HG03039 (cell line): Measurements from ENCODE around the gene PDP2.
"Not testable (repeated sequence)": the region's sequence is repeated elsewhere in the genome, so short reads cannot be mapped to it uniquely, and the experiment has no call there.

ENCODE experiments used
- ATAC-seq: cut with Tn5 transposase; IDR thresholded peaks from one replicate; pipeline ENCODE4 v1.9.1; 2021; ENCODE audit warnings: mild to moderate bottlenecking, moderate library complexity; ENCODE audit not compliant: unreplicated experiment

PDP2 gene

GRCh38 chr16:66881964-66882508 is 1.7 kb downstream of the PDP2 start:
- no peak for ATAC-seq

GRCh38 chr16:66882702-66883101 is 2.4 kb downstream of the PDP2 start:
- no peak for ATAC-seq

- ATAC-seq = no peak
Observed at GRCh38 chr16:66885491-66885890, 5.2 kb downstream of the PDP2 start.

- no peak for ATAC-seq
Observed at GRCh38 chr16:66886321-66886720, 6.0 kb downstream of the PDP2 start.

- no peak for ATAC-seq
Observed at GRCh38 chr16:66886914-66887313, 6.6 kb downstream of the PDP2 start.

DNA sequence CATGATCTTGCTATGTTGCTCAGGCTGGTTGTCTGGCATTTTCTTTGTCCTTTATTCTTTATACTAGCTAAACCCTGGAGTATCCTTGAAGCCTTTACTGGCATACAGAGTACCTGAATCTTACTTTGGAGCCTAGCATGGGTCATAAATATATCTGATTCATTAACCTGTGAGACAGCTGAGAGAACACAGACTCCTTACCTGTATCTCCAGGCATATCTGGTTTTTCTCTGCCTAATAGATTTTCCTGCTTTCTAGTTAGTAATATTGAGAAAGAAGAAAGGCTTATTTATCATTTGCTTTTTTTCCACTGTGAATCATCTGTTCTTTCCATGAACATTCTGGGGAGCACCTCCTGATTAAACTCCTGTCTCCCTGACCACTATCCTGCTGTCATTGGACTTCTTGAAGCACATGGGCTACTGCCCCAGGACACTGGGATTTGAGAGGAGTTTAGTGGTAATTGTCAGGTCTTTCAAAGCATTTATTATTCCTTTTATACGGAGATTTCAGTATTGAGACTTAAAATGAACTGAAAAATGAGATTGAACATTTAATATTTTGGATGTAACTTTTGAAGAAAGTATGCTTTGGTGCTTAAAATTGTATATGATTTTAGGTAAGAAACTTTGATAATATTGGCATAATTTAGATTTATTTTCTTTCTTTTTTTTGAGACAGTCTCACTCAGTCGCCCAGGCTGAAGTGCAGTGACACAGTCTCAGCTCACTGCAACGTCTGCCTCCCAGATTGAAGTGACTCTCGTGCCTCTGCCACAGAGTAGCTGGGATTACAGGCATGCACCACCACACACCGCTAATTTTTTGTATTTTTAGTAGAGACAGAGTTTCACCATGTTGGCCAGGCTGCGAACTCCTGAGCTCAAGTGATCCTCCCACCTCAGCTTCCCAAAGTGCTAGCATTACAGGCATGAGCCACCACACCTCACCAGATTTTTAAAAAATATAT is 8.6 kb downstream of the PDP2 start:
- ATAC-seq = no peak

- no peak for ATAC-seq
Observed at GRCh38 chr16:66889622-66890021, 9.3 kb downstream of the PDP2 start.

GRCh38 chr16:66890799-66891198 is 10.5 kb downstream of the PDP2 start:
- no peak for ATAC-seq

DNA sequence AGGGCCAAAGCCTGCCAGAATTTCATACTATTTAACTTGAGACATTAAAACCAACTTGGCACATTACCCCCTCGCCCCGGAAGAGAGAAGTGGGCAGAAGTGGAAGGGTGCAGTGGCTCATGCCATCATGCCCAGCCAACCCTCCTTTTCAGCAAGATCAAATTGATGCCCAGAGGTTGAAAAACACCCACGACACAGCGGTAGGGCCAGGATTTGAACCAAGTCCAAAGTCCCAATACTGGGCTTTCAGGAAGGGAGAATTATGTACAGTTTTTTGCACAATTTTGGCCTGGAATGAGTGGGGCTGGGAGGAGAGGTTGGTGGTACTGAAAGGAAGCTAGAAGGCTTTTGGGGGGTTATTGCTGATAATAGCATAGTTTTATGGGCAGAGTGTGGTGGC is 11.0 kb downstream of the PDP2 start:
- ATAC-seq = no peak

- ATAC-seq = no peak
Observed at GRCh38 chr16:66891797-66892196, 11.5 kb downstream of the PDP2 start.

GRCh38 chr16:66894055-66894454 is 13.7 kb downstream of the PDP2 start:
- no peak for ATAC-seq

GRCh38 chr16:66894948-66895688 is 14.8 kb downstream of the PDP2 start:
- no peak for ATAC-seq

- no peak for ATAC-seq
Observed at GRCh38 chr16:66895689-66895979, 15.3 kb downstream of the PDP2 start.

GRCh38 chr16:66895999-66896398 is 15.7 kb downstream of the PDP2 start:
- no peak for ATAC-seq

DNA sequence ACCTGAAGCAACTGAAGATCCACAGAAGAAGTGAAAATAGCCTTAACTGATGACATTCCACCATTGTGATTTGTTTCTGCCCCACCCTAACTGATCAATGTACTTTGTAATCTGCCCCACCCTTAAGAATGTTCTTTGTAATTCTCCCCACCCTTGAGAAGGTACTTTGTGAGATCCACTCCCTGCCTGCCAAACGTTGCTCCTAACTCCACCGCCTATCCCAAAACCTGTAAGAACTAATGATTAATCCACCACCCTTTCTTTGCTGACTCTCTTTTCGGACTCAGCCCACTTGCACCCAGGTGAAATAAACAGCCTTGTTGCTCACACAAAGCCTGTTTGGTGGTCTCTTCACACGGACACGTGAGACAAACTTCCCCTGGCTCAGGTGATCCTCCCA is 16.4 kb downstream of the PDP2 start:
- ATAC-seq = not testable (repeated sequence)

GRCh38 chr16:66898207-66898606 is 17.9 kb downstream of the PDP2 start:
- no peak for ATAC-seq

GRCh38 chr16:66898933-66899309 is 18.6 kb downstream of the PDP2 start:
- ATAC-seq = no peak

GRCh38 chr16:66899310-66899944 is 19.1 kb downstream of the PDP2 start:
- ATAC-seq = no peak

GRCh38 chr16:66899945-66900710 is 19.8 kb downstream of the PDP2 start:
- ATAC-seq = no peak

DNA sequence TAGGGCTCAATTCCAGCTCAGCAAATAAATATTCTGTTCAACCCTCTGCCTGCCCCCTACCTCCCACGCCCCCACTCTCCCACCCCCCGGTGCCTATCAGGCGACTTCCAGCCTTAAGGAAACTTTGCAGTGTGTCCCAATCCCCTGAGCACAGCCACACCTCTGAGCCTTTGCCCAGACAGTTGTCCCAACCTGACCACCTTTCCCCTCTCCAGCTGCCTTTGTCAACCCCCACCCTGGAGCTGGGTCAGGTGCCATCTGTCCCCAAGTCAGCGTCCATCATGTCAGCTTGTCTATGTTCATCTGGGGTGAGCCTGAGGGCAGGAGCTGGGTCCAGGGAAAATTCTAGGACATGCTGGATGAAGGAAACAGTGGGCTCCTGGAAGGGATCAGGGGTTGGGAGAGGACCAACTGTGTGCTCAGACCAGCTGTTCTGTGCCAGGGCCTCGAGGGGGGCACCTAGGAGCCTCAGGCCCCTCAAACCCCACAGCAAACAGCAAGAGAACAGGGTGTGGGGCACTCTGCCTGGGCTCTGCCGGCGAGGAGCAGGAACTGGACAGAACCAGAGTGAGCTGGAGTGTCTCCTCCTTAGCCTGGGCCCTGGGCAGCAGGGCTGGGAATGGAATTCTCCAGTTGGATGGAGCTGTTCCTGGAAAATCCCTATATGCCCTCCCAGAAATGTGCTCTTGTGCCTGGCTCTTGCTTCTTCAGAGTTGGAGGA is 20.6 kb downstream of the PDP2 start:
- ATAC-seq = no peak
